ENCODE results near the gene INO80D.
"Not testable (repeated sequence)": the region's sequence is repeated elsewhere in the genome, so short reads cannot be mapped to it uniquely, and the experiment has no call there.

The INO80D gene

GRCh38 chr2:206031162-206031784 is 54.7 kb downstream of the INO80D start:
- DNase-seq (ENCODE audit: low spot score): no peak

DNA sequence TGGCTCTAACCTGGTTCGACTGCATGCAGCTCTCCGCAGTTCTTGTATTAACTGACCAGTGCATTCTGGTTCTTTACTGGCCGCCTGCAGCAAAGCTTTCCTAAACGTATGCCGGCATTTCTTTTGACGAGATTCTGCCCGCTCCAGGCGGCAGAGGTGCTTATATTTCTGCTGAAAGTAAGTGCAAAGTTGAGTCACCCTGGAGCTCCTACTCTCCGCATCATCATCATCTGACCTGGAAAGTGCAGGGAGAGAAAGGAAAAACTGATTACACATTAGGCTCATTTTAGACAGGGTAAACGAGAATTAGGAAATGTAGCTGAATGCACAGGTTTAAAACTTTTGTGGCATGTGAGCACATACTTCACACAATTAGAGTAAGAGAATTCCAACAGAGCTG is 57.9 kb downstream of the INO80D start:
- no peak for DNase-seq (ENCODE audit: low spot score)

DNA sequence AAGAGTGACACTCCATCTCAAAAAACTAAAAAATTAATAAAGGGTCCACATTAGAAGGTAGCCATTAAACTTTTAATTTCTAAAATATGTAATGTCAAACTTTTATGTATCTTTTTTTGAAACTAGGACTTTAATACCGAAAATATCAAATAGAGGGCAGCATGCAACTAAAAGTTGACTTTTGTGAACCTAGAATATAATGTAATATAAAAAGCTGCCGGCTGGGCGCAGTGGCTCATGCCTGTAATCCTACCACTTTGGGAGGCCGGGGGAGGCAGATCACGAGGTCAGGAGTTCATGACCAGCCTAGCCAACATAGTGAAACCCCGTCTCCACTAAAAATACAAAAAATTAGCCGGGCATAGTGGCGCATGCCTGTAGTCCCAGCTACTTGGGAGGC is 62.8 kb downstream of the INO80D start:
- no peak for DNase-seq (ENCODE audit: low spot score)

- no peak for DNase-seq (ENCODE audit: low spot score)
Observed at GRCh38 chr2:206020171-206020570, 65.8 kb downstream of the INO80D start.

DNA sequence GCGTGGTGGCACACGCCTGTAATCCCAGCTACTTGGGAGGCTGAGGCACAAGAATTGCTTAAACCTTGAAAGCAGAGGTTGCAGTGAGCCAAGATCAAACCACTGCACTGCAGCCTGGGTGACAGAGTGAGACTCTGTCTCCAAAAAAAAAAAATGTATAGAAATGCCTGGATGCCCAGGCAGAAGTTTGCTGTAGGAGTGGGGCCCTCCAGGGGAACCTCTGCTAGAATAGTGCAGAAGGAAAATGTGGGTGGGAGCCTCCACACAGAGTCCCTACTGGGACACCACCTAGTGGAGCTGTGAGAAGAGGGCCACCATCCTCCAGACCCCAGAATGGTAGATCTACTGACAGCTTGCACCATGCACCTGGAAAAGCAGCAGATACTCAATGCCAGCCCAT is 70.2 kb downstream of the INO80D start:
- not testable (repeated sequence) for DNase-seq (ENCODE audit: low spot score)

DNA sequence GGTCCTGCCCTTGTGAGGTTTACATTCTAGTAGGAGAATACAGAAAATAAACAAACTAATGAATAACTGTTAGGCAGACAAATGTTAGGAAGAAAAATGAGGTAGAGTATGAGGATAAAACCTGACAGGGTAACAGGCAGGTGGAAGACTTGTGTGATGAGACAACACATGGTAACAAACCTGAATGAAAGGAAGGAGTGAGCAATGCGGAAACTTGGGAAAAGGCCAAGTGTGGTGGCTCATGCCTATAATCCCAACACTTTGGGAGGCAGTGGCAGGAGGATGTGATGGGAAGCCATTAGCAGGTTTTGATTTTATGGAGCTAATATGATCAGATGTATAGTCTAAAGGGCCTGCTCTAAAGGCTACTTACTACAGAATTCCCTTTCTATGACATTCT is 74.2 kb downstream of the INO80D start:
- no peak for DNase-seq (ENCODE audit: low spot score)

DNA sequence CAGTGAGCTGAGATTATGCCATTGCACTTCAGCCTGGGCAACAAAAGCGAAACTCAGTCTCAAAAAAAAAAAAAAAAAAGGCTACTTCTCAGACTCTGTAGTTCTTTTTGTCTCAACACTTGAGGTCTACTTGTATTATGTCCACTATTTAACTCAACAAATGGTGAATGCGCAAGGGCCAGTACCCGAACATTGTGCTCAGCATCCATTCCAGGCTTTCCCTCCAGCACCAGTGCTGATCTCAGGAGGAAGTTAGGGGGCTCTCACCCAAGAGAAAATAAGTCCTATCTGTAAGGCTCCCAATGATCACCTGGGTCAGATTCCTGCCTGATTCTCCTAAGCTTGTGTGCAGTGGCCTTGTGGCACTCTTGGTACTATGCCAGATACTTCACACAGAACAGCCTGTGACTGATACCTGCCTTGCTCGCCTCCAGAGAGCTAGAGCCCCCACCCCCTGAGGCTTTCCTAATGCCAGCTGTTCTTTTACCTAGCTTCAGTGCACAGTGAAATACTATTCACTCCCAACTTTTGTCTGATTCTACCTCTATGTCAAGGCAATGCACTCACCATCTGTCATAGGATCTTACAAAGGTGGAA is 74.9 kb downstream of the INO80D start:
- no peak for DNase-seq (ENCODE audit: low spot score)

- no peak for DNase-seq (ENCODE audit: low spot score)
Observed at GRCh38 chr2:206004004-206004693, 81.8 kb downstream of the INO80D start.

GRCh38 chr2:206002440-206002839 is 83.5 kb downstream of the INO80D start:
- no peak for DNase-seq (ENCODE audit: low spot score)

GRCh38 chr2:206001912-206002311 is 84.1 kb downstream of the INO80D start:
- DNase-seq (ENCODE audit: low spot score): no peak

DNA sequence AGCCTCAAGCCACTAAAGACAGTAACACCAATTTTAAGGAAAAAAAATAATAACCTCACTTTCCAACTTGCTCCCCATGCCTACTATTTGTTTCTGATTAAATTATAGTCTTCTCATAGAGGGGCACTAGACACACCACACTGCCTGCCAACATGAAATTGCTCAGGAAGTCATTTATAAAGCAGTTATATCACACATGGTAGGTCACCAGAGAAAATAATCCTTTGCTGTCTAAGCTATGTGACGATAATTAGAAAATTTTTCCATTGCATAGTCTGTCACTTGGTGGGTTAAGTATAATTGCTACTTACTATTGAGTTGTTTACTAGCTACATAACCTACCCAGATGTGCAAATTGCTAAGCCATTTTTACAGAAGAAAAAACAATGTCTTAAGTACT is 85.2 kb downstream of the INO80D start:
- DNase-seq (ENCODE audit: low spot score): no peak

GRCh38 chr2:205998583-205998982 is 87.4 kb downstream of the INO80D start:
- no peak for DNase-seq (ENCODE audit: low spot score)

DNA sequence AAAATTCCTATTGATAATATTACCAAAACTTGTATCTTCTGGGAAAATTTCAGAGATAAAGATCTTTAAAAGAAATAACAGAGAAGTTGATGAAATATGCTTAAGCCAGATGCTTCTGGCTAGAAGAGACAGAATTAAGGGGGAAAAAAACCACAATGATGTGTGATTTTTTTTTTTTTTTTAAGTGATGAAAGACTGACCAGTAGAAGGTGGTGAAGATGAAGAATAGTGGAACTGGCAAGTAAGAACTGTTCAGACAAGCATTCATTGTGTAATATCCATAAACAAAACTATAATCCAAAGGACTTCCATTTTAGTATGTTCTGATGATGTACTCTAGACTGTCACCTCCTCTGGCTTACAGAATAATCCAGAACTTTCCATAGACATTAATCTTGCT is 89.8 kb downstream of the INO80D start:
- no peak for DNase-seq (ENCODE audit: low spot score)

GRCh38 chr2:205995260-205995659 is 90.7 kb downstream of the INO80D start:
- no peak for DNase-seq (ENCODE audit: low spot score)

DNA sequence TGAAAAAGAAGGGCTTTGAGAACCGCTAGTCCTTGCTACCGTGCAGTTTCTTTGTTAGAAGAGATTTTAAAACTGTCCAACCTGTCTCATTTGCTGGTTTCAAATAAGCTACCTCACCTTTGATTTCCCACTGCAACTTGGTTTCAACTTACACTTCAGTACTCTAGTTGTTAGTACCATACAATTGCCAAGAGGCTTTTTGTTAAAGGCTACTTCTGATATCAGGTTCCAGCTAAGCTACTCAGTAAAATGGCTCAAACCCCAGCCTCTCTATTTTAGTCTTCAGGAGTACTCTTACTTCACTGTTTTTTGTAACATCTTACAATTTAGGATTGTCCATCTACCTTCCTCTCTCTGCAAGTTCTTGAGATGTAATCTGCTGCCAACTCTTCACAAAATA is 91.6 kb downstream of the INO80D start:
- no peak for DNase-seq (ENCODE audit: low spot score)

DNA sequence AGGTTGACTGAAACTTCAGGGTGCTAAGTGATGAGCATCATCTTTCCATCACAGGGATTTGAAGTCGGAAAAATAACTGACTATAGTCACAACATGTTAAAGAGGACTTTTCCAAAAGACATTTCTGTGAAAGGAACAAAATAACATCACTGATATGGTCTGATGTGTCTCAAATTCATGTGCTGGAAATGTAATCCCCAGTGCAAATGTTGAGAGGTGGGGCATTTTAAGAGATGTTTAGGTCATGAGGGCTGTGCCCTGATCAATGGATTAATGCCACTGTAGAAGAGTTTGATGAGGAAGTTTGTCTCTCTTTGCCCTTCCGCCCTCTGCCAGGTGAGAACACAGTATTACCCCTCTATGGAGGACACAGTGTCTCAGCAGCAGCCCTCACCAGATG is 95.9 kb downstream of the INO80D start:
- DNase-seq (ENCODE audit: low spot score): no peak

GRCh38 chr2:205989271-205990071 is 96.5 kb downstream of the INO80D start:
- DNase-seq (ENCODE audit: low spot score): no peak

- DNase-seq (ENCODE audit: low spot score): not testable (repeated sequence)
Observed at GRCh38 chr2:205988681-205989080, 97.3 kb downstream of the INO80D start.

DNA sequence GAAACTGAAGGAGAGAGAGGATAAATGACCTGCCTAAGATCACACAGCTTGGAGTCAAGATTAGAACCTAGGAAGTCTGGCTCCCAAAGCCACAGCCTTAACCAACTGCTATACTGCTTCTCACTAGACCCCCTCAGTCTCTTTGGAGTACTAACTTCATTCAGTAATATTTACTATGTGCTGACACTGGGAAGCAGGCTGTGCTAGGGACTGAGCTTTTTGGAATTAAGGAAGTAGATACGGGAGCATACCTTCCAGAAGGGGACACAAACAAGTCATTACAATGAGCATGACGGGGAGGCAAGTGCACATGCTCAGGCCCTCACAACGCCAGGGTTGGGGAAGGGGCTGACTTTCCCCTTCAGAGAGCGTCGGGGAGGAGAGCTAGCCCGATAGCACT is 97.7 kb downstream of the INO80D start:
- no peak for DNase-seq (ENCODE audit: low spot score)

DNA sequence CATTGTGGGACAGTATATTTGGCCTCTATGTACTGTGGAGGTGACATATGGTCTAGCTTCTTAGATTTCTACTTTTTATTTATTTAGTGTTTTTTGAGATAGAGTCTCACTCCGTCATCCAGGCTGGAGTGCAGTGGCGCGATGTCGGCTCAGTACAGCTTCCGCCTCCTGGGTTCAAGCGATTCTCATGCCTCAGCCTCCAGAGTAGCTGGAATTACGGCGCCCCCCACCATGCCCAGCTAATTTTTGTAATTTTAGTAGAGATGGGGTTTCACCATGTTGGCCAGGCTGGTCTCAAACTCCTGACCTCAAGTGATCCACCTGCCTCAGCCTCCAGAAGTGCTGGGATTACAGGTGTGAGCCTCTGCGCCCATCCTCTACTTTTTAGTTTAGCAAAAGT is 99.6 kb downstream of the INO80D start:
- DNase-seq (ENCODE audit: low spot score): not testable (repeated sequence)

GRCh38 chr2:205984381-205984780 is 101.6 kb downstream of the INO80D start:
- no peak for DNase-seq (ENCODE audit: low spot score)

- DNase-seq (ENCODE audit: low spot score): no peak
Observed at GRCh38 chr2:205982776-205983327, 103.1 kb downstream of the INO80D start.
